ENCODE data around the gene MTG1. TPM values are rescaled to one million over a fixed set of nuclear protein-coding genes. Genes with fewer than 3 reads are reported as not detected.

MTG1 gene
- total RNA-seq, 1 donor from 2014 or later, result 61.2 TPM

DNA sequence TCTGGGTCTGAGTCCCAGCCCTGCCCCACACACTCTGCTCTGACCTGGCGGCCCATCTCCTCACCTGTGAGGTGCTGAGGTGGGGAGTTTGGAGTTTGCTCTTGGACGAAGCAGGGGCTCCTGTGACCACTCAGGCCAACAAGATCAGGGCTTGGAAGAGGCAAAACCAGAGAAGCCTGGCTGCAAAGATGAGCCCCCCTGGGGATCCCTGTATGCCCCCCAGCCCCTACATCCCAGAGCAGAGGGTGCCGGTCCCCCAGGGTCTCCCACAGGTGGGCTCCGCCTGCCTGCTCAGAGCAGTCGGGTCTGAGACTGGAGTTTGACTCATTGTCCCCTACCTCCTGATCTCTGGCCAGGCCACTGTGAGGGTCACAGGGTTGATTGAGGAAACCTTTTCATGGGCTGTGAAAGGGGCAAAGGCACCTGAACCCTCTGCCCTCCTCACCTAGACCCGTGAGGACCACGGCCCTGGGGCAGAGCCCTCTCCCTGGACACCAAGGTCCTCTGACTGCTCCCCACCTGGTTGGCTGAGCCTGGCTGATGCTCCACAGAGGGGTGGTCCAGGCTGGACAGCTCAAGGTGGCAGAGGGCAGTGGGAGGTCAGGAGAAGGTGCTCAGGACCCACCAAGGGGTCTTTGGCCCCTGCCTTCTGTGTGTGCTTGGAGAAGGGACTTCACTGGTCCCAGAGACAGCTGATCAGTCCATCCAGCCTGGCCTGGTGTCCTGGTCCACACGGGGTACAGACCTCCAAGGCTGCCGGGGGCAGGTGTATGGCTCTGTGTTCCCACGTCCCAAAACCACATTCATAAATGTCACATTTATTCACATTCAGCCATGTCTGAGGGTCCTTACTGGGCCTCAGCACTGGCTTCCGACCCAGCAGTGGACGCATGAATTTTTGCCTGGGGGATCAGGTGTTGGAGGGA is 50.6 kb downstream of the MTG1 start:
- intact Hi-C loops (cut with micrococcal nuclease), result loop anchor here (10.0 kb wide), 1 partner anchor 50 kb away; no protein-coding TSS in a partner anchor

DNA sequence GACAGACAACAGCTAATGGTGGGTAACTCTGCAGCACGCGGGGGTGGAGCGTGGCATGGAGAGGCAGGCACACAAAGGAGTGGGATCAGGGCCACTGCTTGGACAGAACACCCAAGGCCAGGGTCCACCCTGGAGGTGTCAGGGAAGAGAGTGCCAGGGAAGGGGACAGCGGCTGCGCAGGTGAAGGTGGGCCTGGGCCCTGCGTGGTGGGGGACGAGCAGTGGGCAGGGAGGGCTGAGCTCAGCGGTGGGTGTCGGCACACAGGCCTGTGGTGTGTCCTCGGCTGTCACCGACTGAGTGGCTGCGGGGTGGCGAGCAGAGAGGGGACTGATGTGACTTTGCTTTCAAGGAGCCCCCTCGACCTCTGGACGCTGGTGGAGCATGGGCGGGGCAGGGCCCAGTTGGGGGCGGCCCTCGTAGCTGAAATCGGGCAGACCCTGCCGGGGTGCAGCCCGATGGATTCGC is 51.3 kb downstream of the MTG1 start:
- intact Hi-C loops (cut with micrococcal nuclease), result loop anchor here (10.0 kb wide), 1 partner anchor 50 kb away; no protein-coding TSS in a partner anchor

DNA sequence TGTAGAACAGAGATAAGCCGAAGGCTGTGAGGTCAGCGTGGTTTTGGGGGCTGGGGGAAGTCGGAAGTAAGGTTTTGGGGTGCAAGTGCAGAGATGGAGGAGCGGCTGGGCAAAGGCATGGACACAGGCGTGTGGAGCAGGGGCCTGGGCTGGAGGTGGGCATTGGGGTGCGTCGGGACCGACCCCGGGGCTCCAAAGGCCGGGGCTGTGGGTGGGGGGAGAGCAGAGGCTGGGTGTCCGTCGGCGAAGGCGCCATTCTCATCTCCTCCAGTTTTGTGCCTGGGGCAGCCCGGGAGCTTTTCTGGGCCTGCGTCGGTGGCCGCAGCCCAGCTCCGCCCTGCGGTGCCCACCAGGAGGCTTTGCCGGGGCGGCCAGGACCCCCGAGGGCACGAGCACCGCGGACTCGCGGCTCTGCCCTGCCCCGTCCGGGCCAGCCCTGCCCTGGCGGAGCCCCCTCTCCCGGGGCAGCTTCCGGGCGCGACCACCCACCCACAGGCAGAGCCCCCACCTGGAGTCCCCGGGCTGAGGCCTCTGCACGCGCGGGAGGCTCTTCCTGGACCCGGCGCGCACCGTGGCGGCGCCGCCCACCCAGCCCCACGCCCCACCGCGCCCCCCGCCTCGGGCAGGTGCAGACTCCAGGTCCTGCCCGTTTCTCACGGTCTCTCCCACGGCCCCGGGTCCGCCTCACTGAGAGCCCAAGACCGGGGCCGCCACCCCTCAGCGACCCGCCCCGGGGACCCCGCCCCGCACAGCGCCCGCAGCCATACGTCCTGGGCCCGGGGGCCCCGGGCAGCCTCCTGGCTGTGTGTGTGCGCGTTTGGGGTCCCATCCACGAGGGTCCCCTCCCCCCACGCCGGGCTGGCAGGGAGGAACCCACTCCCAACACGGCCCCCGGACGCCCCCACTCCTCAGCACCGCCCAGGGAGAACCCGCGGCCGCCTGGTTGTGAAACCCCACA is 52.1 kb downstream of the MTG1 start:
- intact Hi-C loops (cut with micrococcal nuclease), result loop anchor here (10.0 kb wide), 1 partner anchor 49 kb away; no protein-coding TSS in a partner anchor

DNA sequence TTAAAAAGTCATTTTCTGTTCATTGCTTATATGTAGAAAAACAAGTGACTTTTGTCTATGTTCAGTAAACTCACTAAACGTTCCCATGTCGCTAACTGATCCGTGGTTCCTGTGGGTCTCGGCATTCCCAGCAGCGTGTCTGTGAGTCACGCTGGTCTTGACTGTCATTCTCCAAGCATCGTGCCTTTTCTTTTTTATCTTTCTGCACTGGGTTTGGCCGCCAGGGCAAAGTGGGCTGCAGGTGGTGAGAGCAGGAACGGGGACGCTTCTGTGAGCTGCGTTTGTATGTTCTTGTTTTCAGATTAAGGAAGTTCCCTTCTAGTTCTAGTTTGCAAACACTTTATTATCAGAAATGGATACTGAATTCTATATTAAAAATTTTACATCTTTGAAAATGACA is 53.0 kb downstream of the MTG1 start:
- intact Hi-C loops (cut with micrococcal nuclease), result loop anchor here (10.0 kb wide), 1 partner anchor 48 kb away; no protein-coding TSS in a partner anchor

DNA sequence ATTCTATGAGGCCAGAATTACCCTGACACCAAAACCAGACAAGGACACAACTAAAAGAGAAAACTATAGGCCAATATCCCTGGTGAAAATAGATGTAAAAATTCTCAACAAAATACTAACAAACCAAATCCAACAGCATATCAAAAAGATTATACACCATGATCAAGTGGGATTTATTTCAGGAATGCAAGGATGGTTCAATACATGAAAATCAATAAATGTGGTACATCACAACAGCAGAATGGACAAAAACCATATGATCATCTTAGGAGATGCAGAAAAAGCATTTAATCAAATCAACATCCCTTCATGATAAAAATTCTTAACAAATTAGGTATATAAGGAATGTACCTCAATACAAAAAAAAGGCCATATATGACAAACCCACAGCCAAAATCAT is 54.2 kb downstream of the MTG1 start:
- intact Hi-C loops (cut with micrococcal nuclease), result loop anchor here (10.0 kb wide), 1 partner anchor 47 kb away; no protein-coding TSS in a partner anchor

DNA sequence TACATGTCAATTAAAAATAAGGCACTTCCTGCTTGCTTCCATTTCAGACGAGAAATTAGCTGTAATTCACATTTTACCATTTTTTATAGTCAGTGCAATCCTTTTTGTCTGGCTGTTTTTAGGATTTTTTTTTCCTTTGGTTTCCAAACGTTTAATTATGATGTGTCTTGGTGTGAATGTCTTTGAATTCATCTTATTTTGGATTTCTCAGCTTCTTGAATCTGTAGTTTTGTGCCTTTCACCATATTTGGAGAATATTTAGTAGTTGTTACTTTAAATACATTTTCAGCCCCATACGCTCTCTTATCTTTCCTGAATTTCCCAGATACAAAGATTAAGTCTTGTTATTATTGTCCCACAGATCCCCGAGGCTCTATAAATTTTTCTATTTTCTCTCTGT is 57.4 kb downstream of the MTG1 start:
- intact Hi-C loops (cut with micrococcal nuclease), result no loop called here

DNA sequence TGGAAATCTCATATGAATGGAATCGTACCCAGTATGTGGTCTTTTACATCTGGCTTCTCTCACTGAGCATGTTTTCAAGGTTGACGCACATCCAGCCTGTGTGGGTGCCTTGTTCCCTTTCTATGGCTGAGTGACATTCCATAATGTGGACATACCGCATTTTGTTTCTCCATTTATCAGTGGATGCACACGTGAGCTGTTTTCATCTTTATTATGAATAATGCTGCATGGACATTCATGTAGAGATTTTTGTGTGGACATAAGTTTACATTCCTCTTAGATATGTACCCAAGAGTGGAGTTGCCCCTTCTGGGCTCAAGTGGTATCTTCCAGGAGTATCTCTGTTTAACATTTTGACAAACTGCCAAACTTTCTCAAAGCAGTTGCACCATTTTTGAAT is 58.5 kb downstream of the MTG1 start:
- intact Hi-C loops (cut with micrococcal nuclease), result no loop called here

DNA sequence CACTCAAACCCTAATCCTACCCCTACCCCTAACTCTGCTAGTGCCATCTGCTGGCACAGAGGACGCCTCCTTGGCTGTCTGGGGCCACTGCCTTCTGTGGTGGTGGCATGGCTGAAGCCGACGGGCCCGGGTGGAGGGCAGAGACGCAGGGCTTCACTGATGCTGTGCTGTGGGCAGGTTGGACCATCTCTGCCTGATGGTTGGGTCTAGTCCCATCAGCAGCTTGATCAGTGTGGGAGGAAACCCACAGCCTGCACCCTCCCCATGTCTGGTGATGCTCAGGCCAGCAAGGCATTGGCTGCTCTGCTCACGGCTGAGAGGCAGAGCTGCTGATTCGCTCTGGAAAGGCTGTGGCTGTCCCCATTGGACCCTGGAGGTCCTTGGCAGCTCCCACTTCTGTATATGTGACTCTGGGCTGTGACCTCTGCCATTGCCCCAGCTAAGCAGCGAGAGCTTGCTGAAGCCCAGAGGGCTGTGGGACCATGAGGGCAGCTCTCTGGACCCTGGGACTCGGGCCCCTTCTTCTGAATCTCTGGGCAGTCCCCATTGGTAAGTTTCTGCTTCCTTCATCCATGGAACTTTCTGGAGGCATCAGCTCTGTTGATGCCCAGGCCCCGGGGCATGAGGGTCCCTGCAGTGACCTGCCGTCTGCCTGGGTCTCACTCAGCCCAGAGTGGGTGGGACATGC is 59.7 kb downstream of the MTG1 start, which contains the start of gene SCART1:
Gene SCART1 (plus strand): TSS at position 430 of the 688 bp plus-strand sequence. CDS start 53 bp downstream, at position 483.
- intact Hi-C loops (cut with micrococcal nuclease), result no loop called here

DNA sequence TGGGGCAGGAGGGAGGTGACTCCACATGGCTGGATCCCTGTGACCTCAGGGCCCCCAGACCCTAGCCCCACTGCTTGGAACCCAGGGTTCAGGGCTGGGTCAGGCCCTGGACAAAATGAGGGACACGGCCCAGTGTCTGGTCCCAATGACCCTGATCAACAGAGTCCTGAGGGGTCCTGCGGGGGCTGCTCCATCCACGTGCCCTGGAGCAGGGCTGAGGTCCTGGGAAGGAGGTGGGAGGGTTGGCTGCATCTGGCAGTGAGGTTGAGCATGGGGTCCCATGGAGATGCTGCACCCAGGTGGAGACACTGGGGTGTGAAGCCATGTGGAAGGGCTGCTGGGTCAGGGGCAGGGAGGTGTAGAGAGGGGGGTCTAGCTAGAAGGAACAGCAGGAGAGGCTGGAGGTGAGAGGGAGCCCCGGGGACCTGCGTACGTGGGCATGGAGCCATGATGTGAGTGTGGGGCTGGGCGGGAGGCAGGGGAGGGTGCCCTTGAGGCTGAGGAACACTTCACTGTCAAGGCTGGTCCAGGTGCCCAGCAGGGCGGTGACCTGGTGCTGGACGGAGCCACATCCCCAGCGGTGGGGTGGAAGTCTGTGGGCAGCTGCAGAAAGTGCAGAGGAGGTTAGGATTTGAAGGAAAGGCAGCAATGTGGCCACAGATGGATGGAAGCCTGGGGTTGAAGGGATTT is 60.4 kb downstream of the MTG1 start:
- intact Hi-C loops (cut with micrococcal nuclease), result no loop called here

DNA sequence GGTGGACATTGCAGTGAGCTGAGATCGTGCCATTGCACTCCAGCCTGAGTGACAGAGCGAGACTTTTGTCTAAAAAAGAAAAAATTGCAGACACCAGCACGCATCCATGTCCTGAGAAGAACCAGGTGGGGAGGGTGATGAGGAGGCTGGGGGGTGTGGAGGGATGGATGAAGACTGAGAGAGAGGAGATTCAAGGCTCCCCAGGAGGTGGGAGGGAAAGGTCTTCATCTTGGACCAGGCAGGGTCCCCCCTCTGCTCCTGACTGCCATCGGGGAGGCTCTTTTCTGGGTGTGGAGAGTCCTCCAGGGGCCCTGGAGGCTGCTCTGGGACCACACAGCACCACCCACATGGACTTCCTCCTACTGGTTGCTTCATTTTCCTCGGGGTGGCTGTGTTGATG is 61.2 kb downstream of the MTG1 start:
- intact Hi-C loops (cut with micrococcal nuclease), result no loop called here

DNA sequence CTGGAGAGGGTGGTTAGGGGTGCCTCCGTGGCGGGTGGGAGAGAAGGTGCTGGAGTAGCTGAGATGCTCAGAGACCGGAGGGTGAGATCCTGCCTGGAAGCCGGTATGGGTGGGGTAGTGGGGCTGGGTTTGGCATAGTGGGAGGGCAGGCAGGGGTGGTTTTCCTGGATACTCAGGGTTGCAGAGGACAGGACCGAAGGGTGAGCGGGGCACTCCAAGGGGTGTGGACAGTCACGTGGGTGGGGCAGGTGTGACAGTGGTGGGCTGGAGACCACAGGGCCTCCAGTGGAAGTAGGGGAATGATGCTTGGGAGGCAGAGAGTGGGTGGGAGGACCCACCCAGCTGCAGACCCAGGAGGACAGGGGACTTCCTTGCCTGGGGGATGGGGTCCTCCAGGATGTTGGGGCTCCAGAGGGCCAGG is 61.7 kb downstream of the MTG1 start:
- intact Hi-C loops (cut with micrococcal nuclease), result no loop called here

DNA sequence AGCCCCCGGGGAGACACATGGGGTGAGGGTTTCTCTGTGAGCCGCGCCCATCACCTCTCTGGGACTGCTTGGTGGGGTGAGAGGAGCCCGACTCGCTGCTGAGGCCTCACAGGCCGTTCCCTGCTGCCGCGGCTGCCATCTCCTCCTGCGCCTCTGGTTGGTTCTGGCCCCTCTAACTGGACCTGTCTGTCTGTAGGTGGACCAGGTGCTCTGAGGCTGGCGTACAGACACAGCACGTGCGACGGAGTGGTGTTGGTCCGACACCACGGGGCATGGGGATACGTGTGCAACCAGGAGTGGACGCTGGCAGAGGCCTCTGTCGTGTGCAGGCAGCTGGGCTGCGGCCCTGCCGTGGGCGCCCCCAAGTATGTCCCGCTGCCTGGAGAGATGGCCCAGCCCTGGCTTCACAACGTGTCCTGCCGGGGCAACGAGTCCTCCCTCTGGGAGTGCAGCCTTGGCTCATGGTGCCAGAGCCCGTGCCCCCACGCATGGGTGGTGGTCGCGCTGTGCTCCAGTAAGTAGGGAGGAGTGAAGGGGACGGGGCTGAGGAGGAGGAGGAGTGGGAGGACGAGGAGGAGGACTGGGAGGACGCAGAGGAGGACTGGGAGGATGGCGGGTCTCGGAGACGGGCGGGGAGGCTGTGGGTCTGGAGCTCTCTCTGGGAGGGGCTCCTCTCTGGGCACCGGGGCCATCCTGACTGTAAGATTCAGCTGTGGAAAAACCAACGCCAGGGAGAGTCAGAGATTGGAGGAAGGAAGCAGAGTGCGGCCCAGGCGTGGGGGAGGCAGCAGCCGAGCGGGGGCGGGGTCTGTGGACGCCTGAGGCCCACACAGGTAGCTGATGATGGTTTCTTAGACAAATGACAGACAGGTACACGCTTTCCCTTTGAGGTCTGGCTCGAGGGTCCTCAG is 62.3 kb downstream of the MTG1 start:
- intact Hi-C loops (cut with micrococcal nuclease), result no loop called here

DNA sequence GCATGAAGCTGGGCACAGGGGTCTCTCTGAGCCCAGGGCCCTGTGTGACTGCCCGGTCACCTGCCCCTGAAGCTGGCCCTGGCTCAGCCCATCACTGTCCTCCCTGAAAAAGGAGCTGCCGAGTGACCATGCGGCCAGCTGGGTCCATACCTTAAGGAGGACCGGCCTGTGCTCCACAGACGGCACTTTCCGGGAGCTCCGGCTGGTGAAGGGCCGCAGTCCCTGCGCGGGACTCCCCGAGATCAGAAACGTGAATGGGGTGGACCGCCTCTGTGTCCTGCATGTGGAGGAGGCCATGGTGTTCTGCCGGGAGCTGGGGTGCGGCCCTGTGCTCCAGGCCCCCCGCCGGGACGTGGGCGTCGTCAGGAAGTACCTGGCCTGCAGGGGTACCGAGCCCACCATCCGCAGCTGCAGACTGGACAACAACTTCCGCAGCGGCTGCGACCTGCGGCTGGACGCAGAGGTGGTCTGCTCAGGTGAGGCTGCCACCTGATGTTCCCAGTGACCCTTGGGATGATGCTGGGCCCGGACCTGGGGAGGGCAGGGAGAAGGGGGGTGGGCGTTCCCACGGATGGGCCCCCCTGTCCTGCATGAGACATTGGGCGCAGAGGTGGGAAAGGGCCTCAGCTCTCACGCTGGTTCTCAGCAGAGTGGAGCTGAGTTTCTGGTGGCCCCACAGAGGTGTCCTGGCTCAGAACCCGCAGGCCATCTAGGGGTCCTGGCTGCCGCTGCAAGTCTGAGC is 63.3 kb downstream of the MTG1 start:
- intact Hi-C loops (cut with micrococcal nuclease), result no loop called here

DNA sequence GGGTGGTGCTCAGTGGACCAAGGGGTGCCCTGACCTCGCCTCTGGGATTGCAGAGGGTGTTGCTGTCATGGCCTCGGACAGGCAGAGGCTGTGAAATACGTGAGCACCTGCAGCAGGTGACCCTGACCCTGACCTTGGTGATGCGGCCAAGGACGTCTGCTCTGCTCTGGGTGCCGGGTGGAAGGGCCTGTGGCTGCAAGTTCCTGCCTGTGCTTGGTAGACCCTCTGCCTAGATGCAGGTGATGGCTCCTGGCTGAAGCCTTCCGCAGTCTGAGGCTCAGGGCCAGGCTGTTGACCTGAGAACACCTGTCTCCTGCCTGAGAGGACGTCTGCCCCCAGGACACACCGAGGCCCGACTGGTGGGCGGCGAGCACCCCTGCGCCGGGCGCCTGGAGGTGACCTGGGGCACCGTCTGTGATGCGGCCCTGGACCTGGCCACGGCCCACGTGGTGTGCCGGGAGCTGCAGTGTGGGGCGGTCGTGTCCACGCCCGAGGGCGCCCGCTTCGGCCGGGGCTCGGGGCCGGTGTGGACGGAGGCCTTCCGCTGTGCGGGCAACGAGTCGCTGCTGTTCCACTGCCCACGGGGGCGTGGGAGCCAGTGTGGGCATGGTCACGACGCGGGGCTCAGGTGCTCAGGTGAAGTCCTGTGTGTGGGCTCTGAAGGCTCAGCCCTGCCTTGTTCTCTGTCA is 64.2 kb downstream of the MTG1 start:
- intact Hi-C loops (cut with micrococcal nuclease), result no loop called here

DNA sequence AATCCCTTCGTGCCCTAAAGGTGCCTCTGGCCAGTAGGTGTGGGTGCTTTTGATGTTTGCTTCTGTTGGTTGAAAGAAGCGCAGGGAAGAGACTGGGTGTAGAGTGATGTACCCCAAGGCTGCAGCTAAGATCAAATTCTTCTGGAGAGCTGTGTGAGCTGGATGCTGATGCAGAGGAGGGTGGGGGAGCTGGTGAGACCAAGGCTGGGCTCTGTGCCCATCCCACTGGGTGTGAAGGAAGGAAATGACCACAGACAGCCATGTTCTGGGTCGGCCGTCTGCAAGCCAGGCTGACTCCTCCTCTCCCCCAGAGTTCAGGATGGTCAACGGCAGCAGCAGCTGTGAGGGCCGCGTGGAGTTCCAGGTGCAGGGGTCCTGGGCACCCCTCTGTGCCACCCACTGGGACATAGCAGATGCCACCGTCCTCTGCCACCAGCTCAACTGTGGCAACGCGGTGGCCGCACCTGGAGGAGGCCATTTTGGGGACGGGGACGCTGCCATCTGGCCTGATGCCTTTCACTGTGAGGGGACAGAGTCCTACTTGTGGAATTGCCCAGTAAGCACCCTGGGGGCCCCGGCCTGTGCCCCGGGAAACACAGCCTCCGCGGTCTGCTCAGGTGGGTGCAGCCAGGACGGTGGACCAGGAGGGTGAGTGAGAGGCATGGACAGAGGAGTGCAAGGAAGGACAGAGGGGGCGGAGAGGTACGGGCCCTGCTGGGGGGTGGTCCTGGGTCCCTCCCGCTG is 64.9 kb downstream of the MTG1 start:
- intact Hi-C loops (cut with micrococcal nuclease), result no loop called here

DNA sequence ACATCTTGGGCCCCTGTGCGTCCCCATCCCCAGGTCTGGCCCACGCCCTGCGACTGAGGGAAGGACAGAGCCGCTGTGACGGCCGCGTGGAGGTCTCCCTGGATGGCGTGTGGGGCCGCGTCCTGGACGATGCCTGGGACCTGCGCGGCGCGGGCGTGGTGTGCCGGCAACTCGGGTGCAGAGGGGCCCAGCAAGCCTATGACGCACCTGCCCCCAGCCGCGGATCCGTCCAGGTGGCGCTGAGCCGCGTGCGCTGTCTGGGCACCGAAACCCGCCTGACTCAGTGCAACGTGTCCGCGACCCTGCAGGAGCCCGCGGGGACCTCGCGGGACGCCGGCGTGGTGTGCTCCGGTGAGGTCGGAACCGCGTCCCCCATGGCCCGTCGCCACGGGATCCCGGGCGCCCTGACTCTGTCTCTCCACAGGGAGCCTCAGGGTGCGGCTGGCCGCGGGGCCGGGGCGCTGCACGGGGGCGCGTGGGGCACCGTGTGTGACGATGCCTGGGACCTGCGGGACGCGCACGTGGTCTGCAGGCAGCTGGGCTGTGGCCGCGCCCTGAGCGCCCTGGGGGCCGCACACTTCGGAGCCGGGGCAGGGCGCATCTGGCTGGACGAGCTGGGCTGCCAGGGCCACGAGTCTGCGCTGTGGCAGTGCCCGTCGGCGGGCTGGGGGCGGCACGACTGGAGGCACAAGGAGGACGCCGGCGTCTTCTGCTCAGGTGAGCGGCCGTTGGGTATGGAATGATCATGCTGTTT is 65.7 kb downstream of the MTG1 start:
- intact Hi-C loops (cut with micrococcal nuclease), result no loop called here

Measured in T-helper 2 cell treated with Interferon-gamma antibody and Interleukin-4, amounts not matched to agents 100 ng/mL and 5 ng/mL, for 36 hours (primary cell).